GM19351 (cell line): ENCODE measurements around the gene GCNT2.
"Not testable (repeated sequence)": the region's sequence is repeated elsewhere in the genome, so short reads cannot be mapped to it uniquely, and the experiment has no call there.

Source experiments
- ATAC-seq: cut with Tn5 transposase; IDR thresholded peaks from one replicate; pipeline ENCODE4 v1.9.1; 2021; ENCODE audit warnings: mild to moderate bottlenecking, moderate library complexity; ENCODE audit not compliant: unreplicated experiment

Gene GCNT2

GRCh38 chr6:10599046-10599445, 77.9 kb downstream of the GCNT2 start:
- no peak for ATAC-seq

DNA sequence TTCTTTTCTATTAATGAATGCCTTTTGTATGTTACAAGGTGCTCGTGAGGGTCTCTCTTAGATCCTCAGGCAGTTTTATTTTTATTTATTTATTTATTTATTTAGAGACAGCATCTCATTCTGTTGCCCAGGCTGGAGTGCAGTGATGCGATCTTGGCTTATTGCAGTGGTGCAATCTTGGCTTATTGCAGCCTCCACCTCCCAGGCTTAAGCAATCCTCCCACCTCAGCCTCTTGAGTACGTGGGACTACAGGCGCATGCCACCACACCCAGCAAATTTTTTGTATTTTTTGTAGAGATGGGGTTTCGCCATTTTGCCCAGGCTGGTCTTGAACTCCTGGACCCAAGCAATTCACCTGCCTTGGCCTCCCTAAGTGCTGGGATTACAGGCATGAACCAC, 79.5 kb downstream of the GCNT2 start:
- not testable (repeated sequence) for ATAC-seq

DNA sequence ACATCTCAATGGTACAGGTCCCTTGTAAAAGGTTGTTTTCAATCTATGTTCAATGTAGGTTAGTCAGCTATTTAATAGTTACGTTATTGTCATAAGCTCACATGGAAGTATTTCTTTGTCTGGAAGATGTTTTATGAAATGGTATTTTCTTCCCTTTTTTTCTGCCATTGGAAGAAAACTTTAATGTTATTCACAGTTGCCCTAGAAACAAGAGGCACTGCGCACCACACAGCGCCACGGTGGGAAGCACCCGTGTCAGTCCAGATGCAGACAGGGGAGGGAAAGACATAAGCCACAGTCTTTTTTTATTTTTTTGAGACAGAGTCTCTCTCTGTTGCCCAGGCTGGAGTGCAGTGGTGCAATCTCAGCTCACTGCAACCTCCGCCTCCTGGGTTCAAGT, 82.1 kb downstream of the GCNT2 start:
- ATAC-seq: no peak

GRCh38 chr6:10609038-10609437, 87.9 kb downstream of the GCNT2 start:
- no peak for ATAC-seq

DNA sequence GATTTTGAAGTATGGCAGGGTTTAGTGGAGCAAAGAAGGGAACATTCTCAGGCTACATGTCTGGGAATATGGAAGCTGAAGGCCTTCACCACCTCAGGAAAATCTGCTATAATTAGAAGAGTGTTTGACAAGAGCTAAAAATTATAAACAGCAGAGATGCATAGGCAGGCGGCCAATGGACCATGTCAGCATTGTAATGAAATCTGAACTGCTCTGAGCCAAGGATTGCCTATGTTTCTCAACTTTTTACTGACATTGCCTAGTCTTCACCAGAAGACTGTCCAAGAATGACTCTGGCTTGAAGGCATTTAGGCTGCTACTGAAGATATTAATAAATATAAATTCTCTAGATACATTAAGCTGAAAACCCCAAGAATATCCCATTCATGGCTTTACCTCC, 89.1 kb downstream of the GCNT2 start:
- ATAC-seq: no peak

- ATAC-seq: no peak
Measured at GRCh38 chr6:10612161-10612560, 91.0 kb downstream of the GCNT2 start.

DNA sequence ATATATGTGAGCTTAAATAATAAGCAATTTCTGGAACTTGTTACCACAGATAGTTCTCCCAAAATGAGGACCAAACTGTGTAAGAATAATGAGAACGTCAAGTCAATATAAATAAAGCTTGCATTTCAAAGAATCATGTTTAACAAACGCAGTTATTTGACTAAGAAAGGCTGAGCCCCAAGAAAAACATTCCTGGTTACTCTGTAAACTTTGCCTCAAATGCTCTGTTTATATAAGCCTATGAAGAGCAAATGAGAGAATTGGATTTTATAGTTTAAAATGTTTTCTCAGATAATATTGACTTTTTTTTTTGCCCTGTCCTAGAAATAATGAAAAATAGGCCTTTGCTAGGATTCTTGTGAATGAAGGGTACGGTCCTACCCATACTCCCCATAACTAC, 91.9 kb downstream of the GCNT2 start:
- ATAC-seq: no peak

GRCh38 chr6:10613723-10614122, 92.6 kb downstream of the GCNT2 start:
- ATAC-seq: no peak

- no peak for ATAC-seq
Measured at GRCh38 chr6:10615675-10616074, 94.5 kb downstream of the GCNT2 start.

GRCh38 chr6:10616266-10616665, 95.1 kb downstream of the GCNT2 start:
- not testable (repeated sequence) for ATAC-seq

GRCh38 chr6:10617008-10617696, 96.0 kb downstream of the GCNT2 start:
- no peak for ATAC-seq

DNA sequence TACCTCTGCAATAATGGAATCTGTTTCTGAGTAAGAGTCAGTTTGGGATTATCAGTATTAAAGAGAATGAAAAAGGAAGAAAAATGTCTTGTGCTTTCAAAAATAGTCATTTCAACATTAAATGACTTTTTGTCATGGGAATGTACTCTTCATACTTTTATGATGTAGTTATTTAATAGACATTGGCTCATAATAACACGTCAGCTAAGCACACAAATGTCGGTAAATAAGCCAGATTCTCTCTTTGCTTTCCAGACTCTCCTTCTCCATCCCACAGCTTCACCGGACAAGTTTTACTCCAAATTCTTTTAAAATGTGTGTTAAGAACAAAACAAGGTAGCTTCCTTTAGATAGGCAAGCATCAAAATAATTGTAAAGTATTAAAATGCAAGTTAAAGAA, 97.3 kb downstream of the GCNT2 start:
- ATAC-seq: no peak

- ATAC-seq: no peak
Measured at GRCh38 chr6:10621213-10621612, 100.1 kb downstream of the GCNT2 start.

- no peak for ATAC-seq
Measured at GRCh38 chr6:10621847-10622246, 100.7 kb downstream of the GCNT2 start.

- no peak for ATAC-seq
Measured at GRCh38 chr6:10624836-10625235, 103.7 kb downstream of the GCNT2 start.

DNA sequence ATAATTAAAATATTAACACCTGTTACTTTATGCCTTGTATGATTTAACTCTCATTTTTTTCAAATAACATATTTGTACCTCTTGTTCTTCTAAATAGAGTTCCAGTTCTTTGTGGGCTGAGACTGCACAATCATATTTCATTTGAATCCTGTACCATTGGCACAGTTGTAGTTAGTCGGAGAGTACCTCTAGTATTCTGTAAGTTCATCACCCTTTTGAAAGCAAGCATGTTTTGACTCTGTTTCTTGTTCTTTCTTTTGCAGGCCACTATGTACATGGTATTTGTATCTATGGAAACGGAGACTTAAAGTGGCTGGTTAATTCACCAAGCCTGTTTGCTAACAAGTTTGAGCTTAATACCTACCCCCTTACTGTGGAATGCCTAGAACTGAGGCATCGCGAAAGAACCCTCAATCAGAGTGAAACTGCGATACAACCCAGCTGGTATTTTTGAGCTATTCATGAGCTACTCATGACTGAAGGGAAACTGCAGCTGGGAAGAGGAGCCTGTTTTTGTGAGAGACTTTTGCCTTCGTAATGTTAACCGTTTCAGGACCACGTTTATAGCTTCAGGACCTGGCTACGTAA, 105.1 kb downstream of the GCNT2 start:
- no peak for ATAC-seq

DNA sequence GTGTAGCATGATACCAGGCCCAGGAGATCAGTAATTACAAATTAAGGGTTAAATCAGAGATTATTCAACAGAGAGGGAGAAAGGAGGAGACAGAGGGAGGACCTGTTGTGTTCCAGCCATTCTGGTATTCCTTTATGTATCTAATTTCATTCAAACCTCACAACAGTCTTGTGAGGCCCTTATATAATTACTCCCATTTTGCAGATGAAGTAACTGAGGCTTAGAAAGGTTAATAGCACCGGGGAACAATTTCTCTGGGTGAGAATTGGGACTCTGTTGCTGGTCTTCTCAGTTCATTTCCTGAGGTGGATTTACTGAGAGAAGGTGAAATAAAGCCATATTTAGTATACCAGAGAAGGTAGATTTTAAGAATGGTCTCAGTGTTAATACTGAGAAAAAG, 106.6 kb downstream of the GCNT2 start:
- ATAC-seq: no peak

DNA sequence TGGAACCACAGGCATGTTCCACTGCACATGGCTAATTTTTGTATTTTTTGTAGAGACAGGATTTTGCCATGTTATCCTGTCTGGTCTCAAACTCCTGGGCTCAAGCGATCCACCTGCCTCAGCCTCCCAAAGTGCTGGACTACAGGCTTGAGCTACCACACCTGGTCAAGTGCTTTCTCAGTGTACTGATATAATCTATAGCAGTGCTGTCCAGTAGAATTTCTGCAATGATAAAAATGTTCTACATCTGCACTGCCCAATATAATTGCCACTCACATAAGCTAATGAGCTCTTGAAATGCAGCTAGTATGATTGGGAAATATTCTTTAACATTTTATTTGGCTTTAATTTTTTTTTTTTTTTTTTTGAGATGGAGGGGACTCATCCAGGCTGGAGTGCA, 109.0 kb downstream of the GCNT2 start:
- no peak for ATAC-seq

GRCh38 chr6:10633216-10633615, 112.1 kb downstream of the GCNT2 start:
- peak; percentile 95 for ATAC-seq

- no peak for ATAC-seq
Measured at GRCh38 chr6:10640412-10640811, 119.3 kb downstream of the GCNT2 start.

DNA sequence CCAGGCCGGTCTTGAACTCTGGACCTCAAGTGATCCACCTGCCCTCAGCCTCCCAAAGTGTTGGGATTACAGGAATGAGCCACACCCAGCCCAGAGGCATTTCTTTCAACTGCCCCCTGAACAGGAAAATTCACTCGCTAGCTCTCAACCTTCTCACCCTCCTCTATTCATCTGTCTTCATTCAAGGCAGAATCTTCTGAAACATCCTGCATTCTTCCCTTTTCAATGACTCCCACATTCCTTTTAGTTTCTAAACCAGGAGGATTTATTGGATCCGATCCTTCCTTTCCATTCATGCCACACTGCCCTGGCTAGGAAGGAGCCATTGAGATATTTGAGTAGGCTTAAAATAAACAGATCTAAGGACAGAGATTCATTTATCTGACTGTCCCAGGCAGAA, 120.4 kb downstream of the GCNT2 start:
- ATAC-seq: no peak

DNA sequence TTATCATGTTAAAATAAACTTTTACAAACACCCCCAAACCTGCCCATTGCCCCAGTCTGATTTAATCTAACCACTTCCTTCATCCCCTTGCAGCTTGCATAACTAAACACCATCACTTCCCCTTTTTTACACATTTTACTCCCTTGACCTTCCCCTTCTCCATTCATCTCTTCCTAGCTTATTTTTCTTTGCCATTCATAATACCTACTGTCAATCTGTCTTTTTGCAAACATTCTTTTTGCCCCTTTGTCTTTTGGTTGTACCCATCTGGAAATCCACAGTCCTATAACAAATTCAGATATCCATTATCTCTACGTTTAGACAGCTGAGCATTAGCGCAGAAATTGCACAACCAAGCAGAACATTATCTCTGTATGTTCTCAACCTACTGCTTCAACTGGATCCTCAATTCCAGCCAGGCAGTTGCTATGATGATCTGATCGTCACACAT, 122.1 kb downstream of the GCNT2 start:
- peak; percentile 97 for ATAC-seq

DNA sequence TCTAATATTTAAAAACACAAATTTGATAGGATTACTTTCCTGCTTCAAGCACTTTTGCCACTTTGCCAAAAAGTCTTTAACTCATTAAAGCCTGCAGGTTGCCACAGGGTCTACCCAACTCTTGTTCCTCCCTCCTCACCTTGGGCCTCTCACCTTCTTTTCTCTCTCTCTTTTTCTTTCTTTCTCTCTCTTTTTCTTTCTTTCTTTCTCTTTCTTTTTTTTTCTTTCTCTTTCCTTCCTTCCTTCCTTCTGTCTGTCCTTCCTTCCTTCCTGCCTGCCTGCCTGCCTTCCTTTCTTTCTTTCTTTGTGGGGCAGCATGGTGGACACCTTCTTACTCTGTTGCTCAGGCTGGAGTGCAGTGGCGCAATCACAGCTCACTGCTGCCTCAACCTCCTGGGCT, 123.1 kb downstream of the GCNT2 start:
- ATAC-seq: no peak
